Fibroblast of pulmonary artery (primary cell): ENCODE data around the gene USH1G.

Experiments
- DNase-seq: peaks from one replicate; pipeline ENCODE4 v3.0.0-alpha.2; 2010; ENCODE audit warnings: low read depth
- H3K4me3 ChIP-seq: replicated peaks from 2 replicates; pipeline ENCODE4 v1.5.1; 2011; ENCODE audit warnings: low read depth, mild to moderate bottlenecking, control low read depth, low read length, moderate library complexity
- TF ChIP-seq, protein P1 (sequence below): IDR thresholded peaks from 2 replicates; pipeline ENCODE4 v1.5.1; 2011; ENCODE audit warnings: mild to moderate bottlenecking, control low read depth, low read length, inconsistent platforms; ENCODE audit errors: missing control alignments

USH1G gene

GRCh38 chr17:74937064-74938051, 14.3 kb upstream of the USH1G start:
- no peak overlapping the region for H3K4me3 ChIP-seq
- TF ChIP-seq, protein P1, sequence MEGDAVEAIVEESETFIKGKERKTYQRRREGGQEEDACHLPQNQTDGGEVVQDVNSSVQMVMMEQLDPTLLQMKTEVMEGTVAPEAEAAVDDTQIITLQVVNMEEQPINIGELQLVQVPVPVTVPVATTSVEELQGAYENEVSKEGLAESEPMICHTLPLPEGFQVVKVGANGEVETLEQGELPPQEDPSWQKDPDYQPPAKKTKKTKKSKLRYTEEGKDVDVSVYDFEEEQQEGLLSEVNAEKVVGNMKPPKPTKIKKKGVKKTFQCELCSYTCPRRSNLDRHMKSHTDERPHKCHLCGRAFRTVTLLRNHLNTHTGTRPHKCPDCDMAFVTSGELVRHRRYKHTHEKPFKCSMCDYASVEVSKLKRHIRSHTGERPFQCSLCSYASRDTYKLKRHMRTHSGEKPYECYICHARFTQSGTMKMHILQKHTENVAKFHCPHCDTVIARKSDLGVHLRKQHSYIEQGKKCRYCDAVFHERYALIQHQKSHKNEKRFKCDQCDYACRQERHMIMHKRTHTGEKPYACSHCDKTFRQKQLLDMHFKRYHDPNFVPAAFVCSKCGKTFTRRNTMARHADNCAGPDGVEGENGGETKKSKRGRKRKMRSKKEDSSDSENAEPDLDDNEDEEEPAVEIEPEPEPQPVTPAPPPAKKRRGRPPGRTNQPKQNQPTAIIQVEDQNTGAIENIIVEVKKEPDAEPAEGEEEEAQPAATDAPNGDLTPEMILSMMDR: no peak
- DNase-seq: no peak

- DNase-seq: no peak
- TF ChIP-seq, protein P1: no peak
- no peak overlapping the region for H3K4me3 ChIP-seq
Measured at GRCh38 chr17:74936470-74936799, 13.4 kb upstream of the USH1G start.

DNA sequence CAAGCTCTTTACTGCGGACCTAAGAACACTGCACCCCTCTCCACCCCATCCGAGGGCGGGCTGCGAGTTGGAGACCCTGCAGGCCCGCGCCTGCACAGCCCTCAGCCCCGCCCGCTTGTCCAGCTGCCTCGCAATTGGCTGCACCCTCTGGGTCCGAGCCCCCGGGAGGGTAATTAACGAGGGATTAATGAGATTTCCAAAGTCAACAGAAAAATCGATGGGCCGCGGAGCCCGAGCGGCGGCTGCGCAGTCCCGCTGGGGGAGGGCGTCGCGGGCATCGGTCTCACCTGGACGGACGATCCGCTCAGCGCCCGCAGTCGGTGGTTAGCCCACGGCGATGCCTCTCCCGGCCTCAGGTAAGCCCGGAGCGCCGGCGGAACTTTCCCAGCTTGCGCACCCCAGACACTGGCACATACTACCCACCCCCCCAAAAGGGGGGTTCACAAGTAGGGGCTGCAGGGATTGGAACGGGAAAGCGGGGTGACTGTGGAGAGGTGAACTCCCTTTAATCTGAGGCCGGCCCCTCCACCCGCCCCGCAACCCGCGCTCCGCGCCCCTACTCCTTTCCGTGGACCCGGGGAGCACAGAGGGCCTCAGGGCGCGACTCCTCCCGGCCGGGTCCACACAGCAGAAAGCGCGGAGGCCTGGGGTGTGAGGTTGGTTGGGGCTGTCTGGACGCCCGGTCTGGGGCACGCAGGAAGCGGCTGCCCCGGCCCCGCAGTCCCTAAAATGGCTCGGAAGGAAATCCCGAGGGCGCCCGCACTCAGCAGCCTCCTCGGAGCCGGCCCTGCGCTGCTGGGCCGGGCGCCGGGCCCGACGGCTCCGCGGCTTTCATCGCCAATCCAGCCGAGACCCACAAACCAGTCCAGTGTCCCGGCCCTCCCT, 12.8 kb upstream of the USH1G start, which contains the start of gene OTOP3:
TSS of gene OTOP3 (plus strand) at position 314 of the 885 bp plus-strand sequence. CDS start at position 338, 24 bp downstream.
- TF ChIP-seq, protein P1: no peak

DNA sequence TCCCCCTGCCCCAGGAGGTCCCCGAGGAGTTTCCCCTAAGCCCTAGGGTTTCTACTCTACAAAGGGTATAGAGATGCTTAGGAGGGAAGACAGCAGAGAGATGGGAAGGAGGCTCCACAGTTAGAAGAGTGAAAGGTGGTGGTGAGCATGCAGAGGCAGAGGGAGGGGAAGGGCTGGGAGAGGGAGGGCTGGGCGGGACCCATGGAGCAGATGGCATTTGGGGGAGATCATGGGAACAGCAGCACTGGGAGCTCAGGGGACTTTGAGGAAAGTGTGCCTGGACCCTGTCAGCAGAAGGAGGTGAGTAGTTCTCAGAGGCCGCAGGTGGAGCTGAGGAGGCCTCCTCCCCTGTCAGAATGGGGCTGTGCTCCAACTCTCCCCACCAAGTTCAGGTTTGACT, 12.0 kb upstream of the USH1G start:
- TF ChIP-seq, protein P1: no peak

More for the DNA sequence above, 12.8 kb upstream of the USH1G start, which contains the start of gene OTOP3:
- H3K4me3 ChIP-seq: no peak within 1 kb of the TSS
- DNase-seq: no peak

GRCh38 chr17:74930535-74931036, 7.5 kb upstream of the USH1G start:
- H3K4me3 ChIP-seq: no peak overlapping the region
- TF ChIP-seq, protein P1: no peak
- no peak for DNase-seq

More for the DNA sequence above, 12.0 kb upstream of the USH1G start:
- no peak for DNase-seq
- no peak overlapping the region for H3K4me3 ChIP-seq

GRCh38 chr17:74928786-74929185, 5.7 kb upstream of the USH1G start:
- TF ChIP-seq, protein P1: no peak
- H3K4me3 ChIP-seq: no peak overlapping the region
- no peak for DNase-seq
